Psoas muscle (tissue), 8 donors: ENCODE data around the gene KCNJ11. TPM values are rescaled to one million over a fixed set of nuclear protein-coding genes. Genes with fewer than 3 reads are reported as not detected.

ENCODE experiments used
- ATAC-seq, 4 donors: fragments of 200-7000 bp; cut with Tn5 transposase; one replicate each; pipeline ENCODE4 v1.9.1; 2020; ENCODE audit warnings: moderate library complexity in 3 of 4, mild to moderate bottlenecking in 2 of 4
- DNase-seq, 2 donors: peaks; one replicate each; pipeline ENCODE4 v3.0.0-alpha.2; 2020
- H3K27ac ChIP-seq: fragments of 200-600 bp; one replicate; pipeline ENCODE4 v1.8.0; 2022
- H3K27me3 ChIP-seq, 3 donors: fragments of 200-600 bp in 1 of 3; one replicate each; pipeline versions ENCODE4 v1.6.1 to v1.8.0; 2013 to 2022; ENCODE audit warnings: low read length in 2 of 3, mild to moderate bottlenecking in 2 of 3, moderate library complexity in 1 of 3; ENCODE audit not compliant: insufficient read depth in 3 of 3
- H3K36me3 ChIP-seq, 2 donors: fragments of 200-600 bp in 1 of 2; one replicate each; pipeline versions ENCODE4 v1.6.1 to v1.8.0; 2013 to 2022; ENCODE audit warnings: low read depth in 1 of 2, mild to moderate bottlenecking in 1 of 2, moderate library complexity in 1 of 2; ENCODE audit not compliant: insufficient read depth in 1 of 2
- H3K4me1 ChIP-seq: fragments of 200-600 bp; one replicate; pipeline ENCODE4 v1.8.0; 2022
- H3K4me3 ChIP-seq: fragments of 200-600 bp; one replicate; pipeline ENCODE4 v1.8.0; 2022; ENCODE audit warnings: mild to moderate bottlenecking
- H3K9me3 ChIP-seq: fragments of 200-600 bp; one replicate; pipeline ENCODE4 v1.8.0; 2022
- CTCF ChIP-seq: fragments of 200-600 bp; IDR thresholded peaks from one replicate; pipeline ENCODE4 v1.8.0; 2022; ENCODE audit warnings: antibody characterized with exemption
- WGBS, 3 donors: extraction: QIAGEN DNeasy Blood & Tissue Kit; methylation state at CpG; one replicate each; pipeline versions ENCODE4 v1.1.6 to v1.1.7; 2013; 5-methylcytosine and 5-hydroxymethylcytosine counted together
- intact Hi-C, 2 donors: fragments of 100-400 bp; cut with DNase I; formaldehyde crosslinking; loops; one replicate each; pipeline versions ENCODE4 v1.11.0 to v1.14.2; 2022
- polyA plus RNA-seq, 3 donors: library from polyadenylated mRNA; stranded (reverse); fragments of 200-250 nt; gene quantifications; one replicate each; pipeline ENCODE4 v1.2.3, GENCODE V29; 2013
- total RNA-seq, 4 donors: library from RNA; stranded (reverse); fragmentation: NEBNext Ultra II Directional in 2 of 4; extraction: Animal tissue kit (Norgen Biotek cat#: 25700) in 2 of 4; gene quantifications; one replicate each; pipeline versions ENCODE4 v1.2.1 to v1.2.4, GENCODE V29; 2021 to 2023
- donor health status: healthy with polysubstance abuse.
- donor health status: DM: no; HTN: no; CAD: no; lungs with moderate emphysema.
- donor health status: Bipolar disorder and iron deficiency.
- donor health status: healthy.
- donor health status: DM: yes; HTN: yes; CAD: no.
- donor health status: DM: no; HTN: no; CAD: no.
- donor health status: DM: no; HTN: no; CAD: no.
- donor health status: DM: yes; HTN: yes; CAD: no.

The KCNJ11 gene
- total and polyA plus RNA-seq, 7 donors, result 66.5 to 173 (median 88.4) TPM

DNA sequence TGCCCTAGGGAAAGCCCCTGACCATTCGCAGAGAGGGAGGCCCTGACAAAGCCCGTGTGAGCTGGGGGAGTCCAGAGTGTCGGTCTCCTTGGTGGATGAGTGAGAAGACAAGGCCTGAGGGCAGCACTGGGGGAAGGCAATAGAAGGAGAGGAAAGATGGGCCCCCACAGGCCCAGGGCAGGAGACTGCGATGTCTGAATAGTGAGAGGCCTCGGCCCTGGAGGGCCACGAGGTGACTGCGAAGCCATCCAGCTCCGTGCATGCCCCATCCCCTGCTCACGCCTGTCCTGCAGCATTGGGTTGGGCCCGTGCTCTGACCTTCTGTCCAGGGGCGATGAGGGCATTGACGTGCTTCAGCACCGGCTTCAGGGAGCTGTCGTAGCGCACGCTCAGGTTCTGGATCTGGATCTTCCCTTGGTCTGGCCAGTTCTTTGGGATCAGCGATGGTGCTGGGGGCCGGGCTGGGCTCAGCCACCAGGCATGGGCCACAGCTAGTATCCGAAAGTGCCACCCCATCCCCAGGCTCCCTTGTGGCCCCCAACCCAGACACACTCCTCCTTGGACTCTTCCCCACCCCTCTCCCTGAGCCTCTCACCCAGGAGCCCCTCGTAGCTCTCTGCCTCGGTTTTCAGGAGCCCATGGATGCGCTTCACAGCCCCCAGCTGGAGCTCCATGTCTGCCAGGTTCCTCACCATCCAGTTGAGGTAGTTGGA is 8.3 kb upstream of the KCNJ11 start:
- Histone ChIP-seq H3K4me3 (no peak overlapping the region), H3K9me3 (no peaks in the 10 kb centered on the region), H3K27ac (no peak overlapping the region), H3K4me1 (peaks cover 13% of the 10 kb centered on the region), H3K27me3 (no peaks in the 10 kb centered on the region), H3K36me3 (no peaks in the 10 kb centered on the region)
- no peak for TF ChIP-seq CTCF
- DNase-seq (no peak), ATAC-seq (no peak)
- 92 to 95% (median 93%) methylated on average over 22 of the region's 22 CpGs for WGBS, 3 donors
- intact Hi-C loops, result no loop called here

DNA sequence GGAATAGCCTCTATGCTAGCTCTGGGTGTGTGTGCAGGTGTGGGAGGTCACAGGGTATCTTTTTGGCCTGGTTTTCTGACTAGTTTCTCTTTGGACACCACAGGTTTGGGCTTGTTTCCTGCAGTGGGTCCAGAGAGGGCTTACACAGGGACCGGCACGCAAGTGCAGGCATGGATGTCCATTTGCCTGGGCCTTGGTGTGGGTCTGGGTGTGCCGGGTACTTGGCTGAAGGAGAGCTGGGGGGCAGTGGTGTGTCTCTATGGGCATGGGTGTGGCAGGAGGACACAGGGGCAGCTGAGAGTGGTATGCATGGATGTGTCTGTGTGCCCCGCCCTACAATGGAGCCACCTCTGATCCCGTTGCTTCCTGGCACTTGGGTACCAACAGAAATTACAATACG is 7.5 kb upstream of the KCNJ11 start:
- Histone ChIP-seq H3K27me3 (no peaks in the 10 kb centered on the region), H3K36me3 (no peaks in the 10 kb centered on the region), H3K4me3 (no peak overlapping the region), H3K27ac (no peak overlapping the region), H3K9me3 (no peaks in the 10 kb centered on the region), H3K4me1 (peaks cover 5% of the 10 kb centered on the region)
- ATAC-seq (no peak), DNase-seq (no peak)
- TF ChIP-seq CTCF, result no peak
- intact Hi-C loops, result no loop called here
- 88 to 91% (median 91%) methylated on average over 6 of the region's 6 CpGs for WGBS, 3 donors

DNA sequence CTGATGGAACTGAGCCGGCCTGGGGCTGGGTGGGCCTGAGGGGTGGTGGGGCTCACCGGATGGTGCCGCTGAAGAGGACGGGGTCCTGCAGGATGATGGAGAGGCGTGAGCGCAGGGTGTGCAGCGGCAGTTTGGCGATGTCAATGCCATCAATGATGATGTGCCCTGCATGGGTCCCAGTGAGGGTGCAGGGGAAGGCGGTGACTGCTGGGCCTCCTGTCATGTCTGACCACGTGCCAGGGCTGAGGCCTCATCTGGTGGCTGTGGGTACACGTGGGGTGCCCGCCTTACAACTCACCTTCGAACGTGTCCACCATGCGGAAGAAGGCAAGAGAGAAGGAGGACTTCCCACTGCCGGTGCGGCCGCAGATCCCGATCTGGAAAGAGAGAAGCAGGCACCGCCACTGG is 7.1 kb upstream of the KCNJ11 start:
- H3K27me3 ChIP-seq, result no peaks in the 10 kb centered on the region
- H3K9me3 ChIP-seq, result no peaks in the 10 kb centered on the region
- no peak for DNase-seq
- H3K36me3 ChIP-seq, result no peaks in the 10 kb centered on the region
- no peak for ATAC-seq
- intact Hi-C loops, result no loop called here
- H3K4me3 ChIP-seq, result no peak overlapping the region
- 95 to 96% (median 95%) methylated on average over 19 to 20 of the region's 20 CpGs for WGBS, 3 donors
- H3K4me1 ChIP-seq, result peaks cover under 1% of the 10 kb centered on the region
- TF ChIP-seq CTCF, result no peak
- H3K27ac ChIP-seq, result no peak overlapping the region

- Histone ChIP-seq H3K4me3 (no peak overlapping the region), H3K27ac (no peak overlapping the region), H3K9me3 (no peaks in the 10 kb centered on the region), H3K4me1 (peaks cover 3% of the 10 kb centered on the region), H3K36me3 (no peaks in the 10 kb centered on the region), H3K27me3 (no peaks in the 10 kb centered on the region)
- no peak for TF ChIP-seq CTCF
- intact Hi-C loops, result no loop called here
- 88 to 95% (median 93%) methylated on average over 10 of the region's 10 CpGs for WGBS, 3 donors
- ATAC-seq (no peak), DNase-seq (no peak)
Observed at GRCh38 chr11:17394743-17395390, 6.4 kb upstream of the KCNJ11 start.
